Suprapubic skin (tissue), 3 donors: Measurements from ENCODE around the gene CDC42EP4.

ENCODE experiments used
- CTCF ChIP-seq, 2 donors: fragments of 200-600 bp in 1 of 2; fragments of 450-650 bp in 1 of 2; sonication (generic) in 1 of 2; IDR thresholded peaks; one replicate each; pipeline ENCODE4 v1.5.1; 2016 to 2019; ENCODE audit warnings: antibody characterized with exemption in 2 of 2, mild to moderate bottlenecking in 1 of 2, moderate library complexity in 1 of 2
- POLR2AphosphoS5 ChIP-seq, 3 donors: sonication (generic); formaldehyde crosslinking; IDR thresholded peaks; one replicate each; pipeline ENCODE4 v1.6.1; 2017; ENCODE audit warnings: antibody characterized with exemption in 3 of 3

- TF ChIP-seq CTCF (IDR thresholded peaks at IDR 0.05) = no peak
- no peak for TF ChIP-seq POLR2AphosphoS5 (IDR thresholded peaks at IDR 0.05)
Measured at GRCh38 chr17:73348018-73348828, 36.4 kb upstream of the CDC42EP4 start.
